Measurements from ENCODE around the gene PCLO. TPM values are rescaled to one million over a fixed set of nuclear protein-coding genes. Genes with fewer than 3 reads are reported as not detected.

Gene PCLO
- total and polyA plus RNA-seq, 9 of the 15 experiments (the other 6 are each of a cell fraction or from before 2014, with no cell fraction given), result under 0.01 to 0.01 TPM; not detected in 7

DNA sequence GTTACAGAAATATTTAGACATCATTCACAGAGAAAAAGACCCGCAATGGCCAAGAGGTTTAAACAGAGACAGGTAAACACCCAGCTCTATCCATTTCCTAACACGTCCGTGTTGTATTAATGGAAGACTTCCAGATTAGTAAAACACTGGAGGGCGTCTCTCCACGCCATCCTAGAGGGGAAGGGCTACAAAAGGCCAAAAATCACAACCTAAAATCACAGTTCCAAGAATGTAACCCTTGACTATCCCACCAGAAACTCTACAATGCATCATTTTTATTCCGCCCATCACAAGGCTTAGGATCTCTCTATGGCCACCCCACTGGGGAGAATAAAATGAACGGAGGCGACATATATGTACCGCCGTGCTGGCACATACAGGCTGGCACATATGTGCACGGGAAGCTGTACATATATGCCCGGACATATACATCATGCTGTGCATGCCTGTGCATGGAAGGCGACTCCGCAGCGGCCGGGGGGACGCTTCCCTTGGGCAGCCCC is 734 bp downstream of the PCLO start:
- BruUV-seq (replicated peaks), result no TSS peak

More for the DNA sequence above, 734 bp downstream of the PCLO start:
- H3K9me1 ChIP-seq (ENCODE audit: control insufficient read depth, insufficient read depth, low read length), result no peaks in the 10 kb centered on the region
- no peak overlapping the region for H3K27ac ChIP-seq (ENCODE audit: extremely low read depth, low read depth, low read length)
- ATAC-seq (no peak), DNase-seq (ENCODE audit: extremely low read depth in 1 of 4, low spot score in 3 of 4) (no peak), FAIRE-seq (no peak)
- H3K4me1 ChIP-seq (replicated peaks in 1 of 2; ENCODE audit: control insufficient read depth in 2 of 2, insufficient read depth in 2 of 2, low read length in 2 of 2), result peaks cover 0 to 8% of the 10 kb centered on the region in 2 experiments; a peak in 1 of 5 replicates
- no peaks in the 10 kb centered on the region for H3K27me3 ChIP-seq (ENCODE audit: control insufficient read depth in 2 of 2, insufficient read depth in 2 of 2, low read length in 2 of 2)
- intact Hi-C loops (cut with micrococcal nuclease), result no loop called here
- H3K4me3 ChIP-seq, result no peak overlapping the region
- no peaks in the 10 kb centered on the region for H3K36me3 ChIP-seq (ENCODE audit: control insufficient read depth, insufficient read depth, low read length)
- WGBS (ENCODE audit: insufficient coverage, low coverage, missing lambda C conversion rate), result under 1% methylated on average over 17 of the region's 17 CpGs
- in situ Hi-C loops (cut with MboI), result no loop called here
- H3K79me2 ChIP-seq (ENCODE audit: control insufficient read depth, insufficient read depth, low read length), result no peaks in the 10 kb centered on the region
- no peak overlapping the region for H3K9ac ChIP-seq (ENCODE audit: insufficient read depth in 1 of 2, low read depth in 2 of 2, low read length in 2 of 2)
- no peak overlapping the region for H3K4me2 ChIP-seq (ENCODE audit: insufficient read depth, low read length)
- H4K20me1 ChIP-seq (replicated peaks; ENCODE audit: control insufficient read depth, insufficient read depth, low read length), result no peaks in the 10 kb centered on the region
- H2AFZ ChIP-seq (ENCODE audit: low read depth, low read length), result no peak overlapping the region
- TF ChIP-seq NELFE (IDR thresholded peaks at IDR 0.05; ENCODE audit: insufficient read depth, insufficient read length) (no peak), SRSF3 (IDR thresholded peaks at IDR 0.05; ENCODE audit: insufficient read depth, low read length) (no peak), ZNF174 (CRISPR knock-in tag; IDR thresholded peaks at IDR 0.05) (no peak), MTA1 (IDR thresholded peaks at IDR 0.05; ENCODE audit: borderline replicate concordance) (no peak), ZBED1 (IDR thresholded peaks at IDR 0.05) (no peak), HDAC3 (IDR thresholded peaks at IDR 0.05; ENCODE audit: borderline replicate concordance, partially characterized antibody) (no peak), CXXC5 (CRISPR knock-in tag; IDR thresholded peaks at IDR 0.05) (no peak), BRD9 (IDR thresholded peaks at IDR 0.05; ENCODE audit: low read depth, partially characterized antibody) (no peak), FOXM1 (IDR thresholded peaks at IDR 0.05; ENCODE audit: low read depth) (no peak), FOXM1 (CRISPR knock-in tag; IDR thresholded peaks at IDR 0.05; ENCODE audit: low read depth) (no peak), POLR2AphosphoS2 (IDR thresholded peaks at IDR 0.05; ENCODE audit: low read length) (no peak), ZNF551 (CRISPR knock-in tag; IDR thresholded peaks at IDR 0.05) (no peak), DPF2 (IDR thresholded peaks at IDR 0.05) (no peak), GTF2F1 (IDR thresholded peaks at IDR 0.05; ENCODE audit: low read depth, low read length) (no peak), FOXA1 (IDR thresholded peaks at IDR 0.05; ENCODE audit: borderline replicate concordance) (no peak), CBFB (CRISPR knock-in tag; IDR thresholded peaks at IDR 0.05) (no peak), STAT5A (IDR thresholded peaks at IDR 0.05; ENCODE audit: borderline replicate concordance, low read length) (no peak)
- TF ChIP-seq, protein P1, sequence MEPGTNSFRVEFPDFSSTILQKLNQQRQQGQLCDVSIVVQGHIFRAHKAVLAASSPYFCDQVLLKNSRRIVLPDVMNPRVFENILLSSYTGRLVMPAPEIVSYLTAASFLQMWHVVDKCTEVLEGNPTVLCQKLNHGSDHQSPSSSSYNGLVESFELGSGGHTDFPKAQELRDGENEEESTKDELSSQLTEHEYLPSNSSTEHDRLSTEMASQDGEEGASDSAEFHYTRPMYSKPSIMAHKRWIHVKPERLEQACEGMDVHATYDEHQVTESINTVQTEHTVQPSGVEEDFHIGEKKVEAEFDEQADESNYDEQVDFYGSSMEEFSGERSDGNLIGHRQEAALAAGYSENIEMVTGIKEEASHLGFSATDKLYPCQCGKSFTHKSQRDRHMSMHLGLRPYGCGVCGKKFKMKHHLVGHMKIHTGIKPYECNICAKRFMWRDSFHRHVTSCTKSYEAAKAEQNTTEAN (CRISPR knock-in tag; IDR thresholded peaks at IDR 0.05), result no peak
- POLR2A ChIA-PET, result no interaction called here
- CTCF ChIA-PET (ENCODE audit: low intra/inter-chr PET ratio), result no interaction called here
- no peaks in the 10 kb centered on the region for H3K9me3 ChIP-seq (replicated peaks; ENCODE audit: control insufficient read depth, insufficient read depth, low read depth, low read length)
